GM20000 (cell line): ENCODE data around the gene APBA1.

ENCODE experiments used
- DNase-seq: peaks from one replicate; pipeline ENCODE4 v3.0.0; 2012; ENCODE audit warnings: low spot score
- TF ChIP-seq, protein P1 (sequence below): IDR thresholded peaks from 2 replicates; pipeline ENCODE4 v1.5.1; 2012; ENCODE audit warnings: mild to moderate bottlenecking, control low read depth; ENCODE audit errors: extremely low read depth, missing control alignments

Gene APBA1

DNA sequence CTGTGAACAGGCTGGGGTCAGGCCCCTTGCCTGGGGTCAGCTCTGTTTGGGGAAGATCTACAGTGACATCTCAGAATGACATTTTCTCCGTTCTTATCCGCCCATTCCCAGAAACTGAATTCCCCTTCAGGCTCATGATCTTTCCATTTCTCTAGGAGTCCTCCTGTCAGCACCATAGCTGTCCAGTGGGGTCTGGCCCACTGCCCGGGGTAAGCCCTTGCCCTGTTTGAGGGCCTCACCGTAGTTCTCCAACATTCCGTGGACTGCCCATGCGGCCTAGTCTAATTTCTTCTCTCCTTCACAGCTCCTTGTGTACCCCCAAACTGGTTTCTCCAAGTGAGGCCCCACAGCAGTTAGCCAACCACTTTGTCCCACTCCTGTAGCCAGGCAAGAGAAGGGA is 278.7 kb downstream of the APBA1 start:
- TF ChIP-seq, protein P1, sequence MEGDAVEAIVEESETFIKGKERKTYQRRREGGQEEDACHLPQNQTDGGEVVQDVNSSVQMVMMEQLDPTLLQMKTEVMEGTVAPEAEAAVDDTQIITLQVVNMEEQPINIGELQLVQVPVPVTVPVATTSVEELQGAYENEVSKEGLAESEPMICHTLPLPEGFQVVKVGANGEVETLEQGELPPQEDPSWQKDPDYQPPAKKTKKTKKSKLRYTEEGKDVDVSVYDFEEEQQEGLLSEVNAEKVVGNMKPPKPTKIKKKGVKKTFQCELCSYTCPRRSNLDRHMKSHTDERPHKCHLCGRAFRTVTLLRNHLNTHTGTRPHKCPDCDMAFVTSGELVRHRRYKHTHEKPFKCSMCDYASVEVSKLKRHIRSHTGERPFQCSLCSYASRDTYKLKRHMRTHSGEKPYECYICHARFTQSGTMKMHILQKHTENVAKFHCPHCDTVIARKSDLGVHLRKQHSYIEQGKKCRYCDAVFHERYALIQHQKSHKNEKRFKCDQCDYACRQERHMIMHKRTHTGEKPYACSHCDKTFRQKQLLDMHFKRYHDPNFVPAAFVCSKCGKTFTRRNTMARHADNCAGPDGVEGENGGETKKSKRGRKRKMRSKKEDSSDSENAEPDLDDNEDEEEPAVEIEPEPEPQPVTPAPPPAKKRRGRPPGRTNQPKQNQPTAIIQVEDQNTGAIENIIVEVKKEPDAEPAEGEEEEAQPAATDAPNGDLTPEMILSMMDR = no peak
- no peak for DNase-seq

DNA sequence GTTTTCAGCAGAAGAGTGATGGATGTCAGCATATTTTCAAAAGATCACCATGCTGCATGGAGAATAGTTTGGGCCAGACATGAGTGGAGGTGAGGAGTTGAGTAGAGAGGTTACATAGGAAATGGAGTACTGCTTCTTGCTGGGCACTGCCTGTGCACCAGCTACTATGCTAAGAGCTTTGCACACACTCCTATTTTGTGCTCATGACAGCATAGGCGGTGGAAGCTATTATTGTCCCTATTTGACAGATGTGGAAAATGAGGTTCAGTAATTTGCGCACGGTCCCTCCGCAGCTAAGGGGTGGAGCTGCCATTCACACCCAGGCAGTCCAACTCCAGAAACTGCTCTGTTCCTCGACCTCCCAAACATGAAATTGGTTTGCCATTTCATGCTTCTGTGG is 279.3 kb downstream of the APBA1 start:
- TF ChIP-seq, protein P1 = no peak
- DNase-seq = no peak

DNA sequence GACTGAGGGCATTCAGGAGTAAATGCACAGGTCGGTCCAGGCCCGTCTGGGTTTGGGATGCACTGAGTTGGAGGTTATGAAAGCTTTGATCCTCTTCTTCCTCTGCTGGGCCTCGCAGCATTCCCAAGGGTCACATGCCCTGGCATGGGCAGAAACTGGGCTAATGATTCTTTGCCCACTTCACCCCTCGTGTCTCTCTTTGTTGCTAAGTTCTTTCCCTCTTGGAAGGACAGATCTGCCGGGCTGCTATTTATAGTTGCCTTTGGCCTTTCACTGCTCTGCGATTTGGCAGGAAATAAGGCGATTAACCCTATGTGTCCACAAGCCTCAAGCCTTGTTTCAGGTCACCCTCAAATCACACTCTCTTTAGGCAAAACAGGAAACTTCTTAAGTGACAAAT is 280.2 kb downstream of the APBA1 start:
- TF ChIP-seq, protein P1 = no peak
- DNase-seq = no peak

DNA sequence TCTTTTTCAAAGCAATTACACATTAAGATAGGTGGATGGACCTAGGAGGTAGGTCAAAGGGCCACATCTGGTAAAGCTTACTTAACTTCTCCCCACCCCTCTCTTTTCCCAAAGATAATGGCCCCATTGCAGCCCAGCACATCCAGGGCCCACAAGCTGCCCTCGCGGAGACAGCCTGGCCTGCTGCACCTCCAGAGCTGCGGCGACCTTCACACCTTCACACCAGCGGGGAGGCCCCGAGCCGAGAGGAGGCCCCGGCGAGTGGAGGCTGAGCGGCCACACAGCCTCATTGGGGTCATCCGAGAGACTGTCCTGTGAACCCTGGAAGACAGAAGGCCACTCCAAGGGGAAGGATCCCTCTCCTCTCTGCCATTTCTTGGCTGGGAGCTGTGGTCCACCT is 280.7 kb downstream of the APBA1 start:
- TF ChIP-seq, protein P1 = no peak
- DNase-seq = no peak

DNA sequence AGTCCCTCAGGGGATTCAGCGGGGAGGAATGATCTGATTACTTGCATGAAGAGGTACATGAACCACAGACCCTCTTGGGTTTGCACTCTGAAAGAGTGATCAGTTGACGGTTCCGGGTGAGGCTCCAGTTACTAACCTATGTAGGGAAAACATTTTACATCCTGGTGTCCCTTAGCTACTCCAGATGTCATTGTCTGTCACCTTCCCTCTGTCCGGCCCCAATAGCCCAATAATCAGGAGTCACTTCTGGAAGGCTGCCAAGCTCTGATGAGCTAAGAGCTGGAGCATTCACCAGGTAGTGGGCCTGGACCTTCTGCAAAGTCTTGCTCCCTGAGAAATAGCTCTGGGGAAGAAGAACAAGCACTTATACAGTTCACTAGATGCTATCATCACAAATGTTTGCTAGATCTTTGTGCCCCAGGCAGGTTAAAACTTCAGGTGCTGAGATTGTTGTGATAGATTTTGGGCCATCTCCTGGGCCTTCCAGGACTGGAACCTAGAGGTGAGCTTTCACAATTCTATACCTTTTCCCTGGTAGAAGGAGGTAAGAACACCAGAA is 282.7 kb downstream of the APBA1 start:
- TF ChIP-seq, protein P1 = no peak
- no peak for DNase-seq

DNA sequence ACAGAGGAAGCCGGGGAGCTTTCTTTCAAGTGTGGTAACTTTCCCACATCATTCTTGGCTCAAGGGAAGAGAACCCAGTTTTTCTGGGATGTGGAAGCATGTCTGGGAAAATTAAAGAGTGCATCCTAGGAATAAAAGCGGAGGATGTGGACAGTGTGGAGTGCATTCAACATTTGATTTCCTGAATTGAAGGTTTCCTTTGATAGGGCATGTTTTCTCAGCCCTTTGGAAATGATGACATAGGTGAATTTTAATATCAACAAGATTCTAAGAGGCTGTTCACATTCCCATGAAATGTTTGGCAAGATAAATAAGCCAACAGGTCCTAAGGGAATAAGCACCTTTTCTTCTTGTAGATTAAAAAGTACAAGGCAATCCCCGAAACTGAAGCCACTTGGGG is 283.6 kb downstream of the APBA1 start:
- TF ChIP-seq, protein P1 = no peak
- DNase-seq = no peak

DNA sequence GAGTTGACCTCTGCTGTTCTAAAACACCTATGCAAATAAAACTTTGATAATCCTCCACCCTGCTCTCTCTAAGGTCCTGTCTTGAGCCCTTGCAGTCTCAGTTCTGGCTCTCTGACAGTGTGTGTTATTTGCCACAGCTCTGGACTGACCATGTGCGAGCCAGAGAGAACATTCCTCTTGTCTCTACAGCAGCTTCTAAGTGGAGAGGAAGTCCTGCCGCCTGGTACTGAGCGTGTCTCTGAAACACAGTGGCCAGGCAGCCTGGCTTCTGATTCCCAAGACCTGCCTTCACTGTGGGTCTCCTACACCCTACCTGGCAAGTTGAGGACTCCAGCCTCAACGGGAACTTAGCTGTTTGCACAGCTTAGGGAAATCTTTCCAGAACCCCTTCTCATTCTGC is 285.5 kb downstream of the APBA1 start:
- TF ChIP-seq, protein P1 = no peak
- DNase-seq = no peak
